Ishikawa (cell line): ENCODE results near the gene DPEP2NB.
"Not testable (repeated sequence)": the region's sequence is repeated elsewhere in the genome, so short reads cannot be mapped to it uniquely, and the experiment has no call there.

Source experiments
- CEBPB ChIP-seq: IDR thresholded peaks from 2 replicates; pipeline ENCODE4 v1.6.1; 2012
- CREB1 ChIP-seq: IDR thresholded peaks from 2 replicates; pipeline ENCODE4 v1.6.1; 2012; ENCODE audit warnings: low read depth
- EGR1 ChIP-seq: IDR thresholded peaks from 2 replicates; pipeline ENCODE4 v1.6.1; 2012
- EP300 ChIP-seq: IDR thresholded peaks from 2 replicates; pipeline ENCODE4 v1.6.1; 2012; ENCODE audit warnings: borderline replicate concordance
- FOXM1 ChIP-seq: IDR thresholded peaks from 2 replicates; pipeline ENCODE4 v1.6.1; 2012; ENCODE audit warnings: low read depth, borderline replicate concordance
- MAX ChIP-seq: IDR thresholded peaks from 2 replicates; pipeline ENCODE4 v1.6.1; 2012
- NFIC ChIP-seq: IDR thresholded peaks from 2 replicates; pipeline ENCODE4 v1.6.1; 2012
- RAD21 ChIP-seq: IDR thresholded peaks from 2 replicates; pipeline ENCODE4 v1.6.1; 2012; ENCODE audit warnings: low read depth
- REST ChIP-seq: IDR thresholded peaks from 2 replicates; pipeline ENCODE4 v1.6.1; 2012; ENCODE audit warnings: low read depth, mild to moderate bottlenecking
- TAF1 ChIP-seq: IDR thresholded peaks from 2 replicates; pipeline ENCODE4 v1.6.1; 2012; ENCODE audit warnings: low read depth, mild to moderate bottlenecking
- TCF12 ChIP-seq: IDR thresholded peaks from 2 replicates; pipeline ENCODE4 v1.6.1; 2012; ENCODE audit warnings: low read depth
- TEAD4 ChIP-seq: IDR thresholded peaks from 2 replicates; pipeline ENCODE4 v1.6.1; 2012
- USF1 ChIP-seq: IDR thresholded peaks from 2 replicates; pipeline ENCODE4 v1.6.1; 2012
- YY1 ChIP-seq: IDR thresholded peaks from 2 replicates; pipeline ENCODE4 v1.6.1; 2012; ENCODE audit warnings: low read depth
- ZBTB7A ChIP-seq: IDR thresholded peaks from 2 replicates; pipeline ENCODE4 v1.6.1; 2012; ENCODE audit warnings: low read depth

Gene DPEP2NB

GRCh38 chr16:67999985-68000384 lies 15.7 kb downstream of the DPEP2NB start:
- TF ChIP-seq YY1 = no peak
- TF ChIP-seq CREB1 = no peak
- no peak for TF ChIP-seq EGR1
- TF ChIP-seq TCF12 = no peak
- TF ChIP-seq MAX = no peak
- no peak for TF ChIP-seq TEAD4
- TF ChIP-seq TAF1 = no peak
- no peak for TF ChIP-seq USF1
- TF ChIP-seq FOXM1 = no peak
- no peak for TF ChIP-seq CEBPB
- TF ChIP-seq EP300 = no peak
- no peak for TF ChIP-seq ZBTB7A
- TF ChIP-seq REST = no peak
- no peak for TF ChIP-seq NFIC

GRCh38 chr16:67998779-67999688 lies 16.7 kb downstream of the DPEP2NB start, which contains the start of gene DPEP2:
Gene DPEP2, minus strand, starts transcription at chr16:67999484. Its CDS starts 6,272 bp downstream, at chr16:67993212.
- not testable (repeated sequence) for TF ChIP-seq FOXM1, YY1, EP300

- TF ChIP-seq RAD21 (no peak), CREB1 (no peak), REST (no peak), NFIC (no peak), MAX (no peak), EP300 (no peak), ZBTB7A (no peak), FOXM1 (no peak), EGR1 (no peak), YY1 (no peak), USF1 (no peak)
These were observed 19.0 kb downstream of the DPEP2NB start for GRCh38 chr16:67996666-67997065.

- TF ChIP-seq CREB1 = no peak
- TF ChIP-seq NFIC = no peak
- no peak for TF ChIP-seq REST
- TF ChIP-seq FOXM1 = no peak
- no peak for TF ChIP-seq EP300
- no peak for TF ChIP-seq TEAD4
- TF ChIP-seq TCF12 = no peak
- TF ChIP-seq TAF1 = no peak
- TF ChIP-seq CEBPB = no peak
These were observed 20.3 kb downstream of the DPEP2NB start for GRCh38 chr16:67995423-67995822.
